ENCODE measurements around the gene CCDC85C. TPM values are rescaled to one million over a fixed set of nuclear protein-coding genes. Genes with fewer than 3 reads are reported as not detected.
"Not testable (repeated sequence)": the region's sequence is repeated elsewhere in the genome, so short reads cannot be mapped to it uniquely, and the experiment has no call there.

Gene CCDC85C
- total RNA-seq: 10 to 100 TPM; 19.8 to 28.2 TPM
- long read RNA-seq, donor 1, partial matches to known transcripts: 0 of 21 reads
- long read RNA-seq, donor 1, other reads (novel, unspliced or antisense): 21 of 21 reads
- long read RNA-seq, donor 2, full-length matches to known transcripts: 1 of 45 reads
- long read RNA-seq, donor 2, partial matches to known transcripts: 4 of 45 reads
- long read RNA-seq, donor 2, other reads (novel, unspliced or antisense): 40 of 45 reads

GRCh38 chr14:99603471-99604277, at the start of gene CCDC85C:
Gene CCDC85C, minus strand, starts transcription at chr14:99604207. Its CDS starts 248 bp downstream, at chr14:99603959.
- DNase-seq (ENCODE audit: low spot score): no peak
- intact Hi-C loops (cut with DNase I): loop anchor here in 1 of 2 donors (5.0 kb wide), 1 partner anchor 36 kb away; no protein-coding TSS in a partner anchor

DNA sequence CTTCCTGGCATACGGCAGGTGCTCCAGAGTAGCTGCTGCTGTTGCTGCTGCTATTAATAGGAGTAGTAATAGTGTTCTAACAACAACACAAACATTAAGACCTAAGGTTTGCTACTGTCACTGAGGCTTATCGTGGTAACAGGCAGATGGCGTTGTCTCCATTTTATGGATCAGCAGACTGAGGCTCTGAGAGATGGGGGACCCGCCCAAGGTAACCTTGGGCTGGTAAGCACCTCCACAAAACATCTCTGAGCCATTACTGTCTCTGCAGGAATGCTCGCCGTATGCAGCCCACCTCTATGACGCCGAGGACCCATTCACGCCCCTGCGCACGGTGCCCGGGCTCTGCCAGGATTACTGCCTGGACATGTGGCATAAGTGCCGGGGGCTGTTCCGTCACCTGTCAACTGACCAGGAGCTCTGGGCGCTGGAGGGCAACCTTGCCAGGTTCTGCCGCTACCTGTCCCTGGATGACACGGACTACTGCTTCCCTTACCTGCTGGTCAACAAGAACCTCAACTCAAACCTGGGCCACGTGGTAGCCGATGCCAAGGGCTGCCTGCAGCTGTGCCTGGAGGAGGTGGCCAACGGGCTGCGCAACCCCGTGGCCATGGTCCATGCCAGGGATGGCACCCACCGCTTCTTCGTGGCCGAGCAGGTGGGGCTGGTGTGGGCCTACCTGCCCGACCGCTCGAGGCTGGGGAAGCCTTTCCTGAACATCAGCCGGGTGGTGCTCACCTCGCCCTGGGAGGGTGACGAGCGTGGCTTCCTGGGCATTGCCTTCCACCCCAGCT, 48.1 kb upstream of the CCDC85C start:
- DNase-seq (ENCODE audit: low spot score): no peak
- intact Hi-C loops (cut with DNase I): no loop called here

DNA sequence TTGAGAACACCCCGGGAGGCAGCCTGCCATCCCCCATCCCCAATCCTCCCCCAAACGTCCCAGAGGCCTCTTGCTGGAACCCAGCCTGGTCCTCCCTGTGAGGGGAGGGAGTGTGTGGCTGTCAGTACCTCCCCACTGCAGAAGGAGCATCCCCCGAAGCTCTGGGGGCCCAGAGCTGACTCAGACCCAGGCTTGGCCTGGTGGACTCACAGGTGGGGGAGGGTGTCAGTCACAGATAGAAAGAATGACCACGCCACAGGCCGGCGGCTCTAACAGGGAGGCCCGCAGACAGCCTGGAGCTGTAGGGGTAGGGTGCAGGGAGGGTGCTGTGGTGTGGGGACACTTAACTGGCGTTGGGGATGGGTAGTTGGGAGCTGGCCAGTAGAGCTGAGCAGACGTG, 46.2 kb upstream of the CCDC85C start:
- DNase-seq (ENCODE audit: low spot score): no peak
- intact Hi-C loops (cut with DNase I): no loop called here

DNA sequence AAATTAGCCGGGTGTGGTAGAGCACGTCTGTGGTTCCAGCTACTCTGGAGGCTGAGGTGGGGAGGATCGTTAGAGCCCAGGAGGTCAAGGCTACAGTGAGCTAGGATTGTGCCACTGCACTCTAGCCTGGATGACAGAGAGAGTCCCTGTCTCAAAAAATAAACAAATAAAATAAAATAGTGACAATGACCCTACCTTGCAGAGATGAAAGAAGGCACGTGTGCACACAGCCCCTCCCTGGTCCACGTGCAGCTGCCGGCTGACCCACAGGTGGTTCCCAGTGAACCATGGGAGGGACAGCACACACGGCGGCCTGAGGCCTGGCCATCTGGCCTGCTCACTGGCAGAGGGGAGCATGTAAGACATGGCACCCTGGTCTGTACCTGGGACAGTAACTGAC, 45.6 kb upstream of the CCDC85C start:
- intact Hi-C loops (cut with DNase I): no loop called here
- no peak for DNase-seq (ENCODE audit: low spot score)

DNA sequence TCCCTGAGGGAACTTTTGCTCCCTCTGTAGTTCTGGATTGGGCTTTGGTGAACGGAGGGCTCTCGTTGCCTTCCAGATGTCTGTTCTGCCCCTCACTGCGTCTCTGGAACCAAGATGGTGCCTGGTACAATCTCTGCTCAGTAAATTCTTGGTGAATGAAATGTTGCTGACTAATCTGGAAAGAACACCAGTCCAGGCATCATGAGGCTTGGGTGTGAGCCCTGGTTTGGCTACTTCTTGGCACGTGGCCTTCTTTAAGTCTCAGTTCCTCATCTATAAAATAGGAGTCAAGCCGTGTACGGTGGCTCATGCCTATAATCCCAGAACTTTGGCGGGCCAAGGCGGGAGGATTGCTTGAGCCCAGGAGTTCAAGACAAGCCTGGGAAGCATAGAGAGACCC, 45.2 kb upstream of the CCDC85C start:
- DNase-seq (ENCODE audit: low spot score): no peak
- intact Hi-C loops (cut with DNase I): no loop called here

- no peak for DNase-seq (ENCODE audit: low spot score)
- intact Hi-C loops (cut with DNase I): no loop called here
Measured at GRCh38 chr14:99648027-99648784, 44.2 kb upstream of the CCDC85C start.

GRCh38 chr14:99647411-99647810, 43.4 kb upstream of the CCDC85C start:
- intact Hi-C loops (cut with DNase I): no loop called here
- no peak for DNase-seq (ENCODE audit: low spot score)

DNA sequence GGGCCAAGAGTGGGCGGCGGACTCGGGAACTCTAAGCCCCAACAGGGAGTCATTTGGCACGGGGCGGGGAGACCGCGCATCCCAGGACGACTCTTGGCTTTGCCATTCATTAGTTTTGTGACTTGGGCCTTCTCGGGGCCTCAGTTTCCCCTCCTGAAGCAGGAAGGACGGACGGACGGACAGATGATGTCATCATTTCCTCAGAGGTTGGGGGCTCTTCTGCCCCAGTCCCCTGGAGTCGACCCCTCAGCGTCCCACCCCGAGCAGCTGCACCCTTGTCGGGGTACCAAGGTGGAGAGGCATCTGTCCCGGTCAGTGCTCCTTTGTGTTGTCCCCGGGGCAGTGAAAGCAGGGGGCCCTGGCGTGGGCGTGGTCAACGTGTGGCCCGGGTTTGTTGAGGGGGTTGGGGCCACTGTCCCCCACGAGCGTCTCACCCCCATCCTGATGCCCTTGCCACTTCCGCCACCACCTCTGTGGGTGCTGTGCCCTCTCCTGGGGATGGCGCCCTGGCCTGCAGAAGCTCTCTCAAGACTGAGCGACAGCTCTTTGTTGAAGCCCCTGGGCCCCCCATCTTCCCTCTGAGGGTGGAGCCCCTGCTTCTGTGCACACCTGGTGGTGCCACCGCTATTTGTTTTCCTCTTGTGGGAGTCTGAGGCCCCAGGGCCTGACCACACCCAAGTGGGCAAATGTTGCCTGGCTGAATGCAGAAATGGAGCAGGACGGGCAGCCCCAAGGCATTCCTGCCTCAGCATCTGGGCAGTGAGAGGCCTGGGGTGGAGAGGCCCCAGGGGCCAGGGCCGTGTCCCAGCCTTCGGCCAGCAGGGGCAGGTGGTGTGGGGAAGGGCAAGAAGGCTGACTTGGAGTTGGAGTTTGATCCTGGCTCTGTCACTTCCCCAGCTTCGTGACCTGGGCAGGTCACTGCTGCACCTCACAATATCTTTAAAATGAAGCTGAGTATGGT, 41.8 kb upstream of the CCDC85C start:
- DNase-seq (ENCODE audit: low spot score): no peak
- intact Hi-C loops (cut with DNase I): no loop called here

DNA sequence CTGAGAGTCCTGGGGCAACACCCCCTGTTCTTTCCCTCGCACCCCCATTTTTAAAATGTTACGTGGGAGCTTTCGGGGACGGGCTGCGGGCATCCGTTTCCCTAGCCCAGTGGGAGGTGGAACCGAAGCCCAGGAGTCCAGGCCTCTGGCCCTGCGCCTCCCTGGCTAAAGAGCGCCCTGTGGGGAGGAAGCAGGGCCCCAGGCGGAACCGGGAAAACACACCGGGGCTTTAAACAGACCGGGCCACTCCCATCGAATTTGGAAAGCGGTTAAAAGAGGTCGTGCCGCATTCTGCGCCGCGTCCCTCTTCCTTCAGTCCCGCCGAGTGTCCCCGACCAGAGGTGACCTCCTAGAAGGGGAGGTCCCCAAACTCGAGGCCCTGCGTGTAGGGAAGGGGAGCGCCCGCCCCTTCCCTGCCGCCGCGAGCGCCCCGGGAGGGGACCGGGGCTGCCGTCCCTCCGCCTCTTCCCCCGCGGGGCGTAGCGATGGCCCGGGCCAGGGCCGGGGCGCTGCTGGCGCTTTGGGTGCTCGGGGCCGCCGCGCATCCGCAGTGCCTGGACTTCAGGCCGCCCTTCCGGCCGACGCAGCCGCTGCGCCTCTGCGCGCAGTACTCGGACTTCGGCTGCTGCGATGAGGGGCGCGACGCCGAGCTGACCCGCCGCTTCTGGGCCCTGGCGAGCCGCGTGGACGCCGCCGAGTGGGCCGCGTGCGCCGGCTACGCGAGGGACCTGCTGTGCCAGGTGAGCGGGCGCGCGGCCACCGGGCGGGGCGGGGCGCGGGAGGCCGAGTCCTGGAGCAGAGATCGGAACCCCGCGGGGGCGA, 40.9 kb upstream of the CCDC85C start, which contains the start of gene HHIPL1:
TSS of gene HHIPL1 (plus strand) at position 407 of the 822 bp plus-strand sequence. CDS start at position 486, 79 bp downstream.
- intact Hi-C loops (cut with DNase I): no loop called here

GRCh38 chr14:99644035-99644587, 40.1 kb upstream of the CCDC85C start:
- no peak for DNase-seq (ENCODE audit: low spot score)
- intact Hi-C loops (cut with DNase I): no loop called here

More for the DNA sequence above, 40.9 kb upstream of the CCDC85C start, which contains the start of gene HHIPL1:
- DNase-seq (ENCODE audit: low spot score): no peak

GRCh38 chr14:99643343-99643742, 39.3 kb upstream of the CCDC85C start:
- no peak for DNase-seq (ENCODE audit: low spot score)
- intact Hi-C loops (cut with DNase I): no loop called here

GRCh38 chr14:99642771-99643170, 38.8 kb upstream of the CCDC85C start:
- DNase-seq (ENCODE audit: low spot score); intact Hi-C loops (cut with DNase I): not testable (repeated sequence)

DNA sequence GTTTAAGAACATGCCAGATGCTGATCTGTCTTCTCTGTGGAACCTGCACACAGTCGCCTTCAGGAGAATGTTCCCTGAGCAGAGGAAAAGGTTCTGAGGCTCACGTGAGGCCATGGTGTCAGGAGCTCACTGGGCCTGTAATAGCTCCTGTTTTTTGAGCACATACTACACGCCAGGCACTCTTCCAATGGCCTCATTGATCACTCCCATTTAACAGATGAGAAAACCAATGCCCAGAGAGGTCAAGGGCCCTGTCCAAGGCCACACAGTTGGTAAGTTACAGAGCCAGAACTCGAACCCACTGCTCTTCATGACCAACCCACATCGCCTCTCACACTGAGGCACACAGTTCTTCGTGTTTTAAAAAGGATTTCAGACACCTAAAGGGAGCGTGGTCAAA, 33.6 kb upstream of the CCDC85C start:
- intact Hi-C loops (cut with DNase I): no loop called here
- no peak for DNase-seq (ENCODE audit: low spot score)

DNA sequence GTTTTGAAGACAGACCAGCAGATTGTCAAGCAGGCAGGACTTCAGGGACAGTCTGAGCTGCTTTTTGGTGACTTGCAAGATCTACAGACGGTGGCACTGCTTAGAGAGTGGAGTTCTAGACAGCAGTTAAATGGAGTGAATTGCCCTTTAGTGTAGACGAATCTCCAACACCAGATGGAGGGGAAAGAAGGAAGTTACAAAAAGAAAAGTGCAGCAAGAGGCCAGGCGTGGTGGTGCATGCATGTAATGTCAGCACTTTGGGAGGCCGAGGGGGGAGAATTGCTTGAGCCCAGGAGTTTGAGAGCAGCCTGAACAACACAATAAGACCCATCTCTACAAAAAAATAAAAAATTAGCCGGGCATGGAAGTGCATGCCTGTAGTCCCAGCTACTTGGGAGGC, 32.5 kb upstream of the CCDC85C start:
- intact Hi-C loops (cut with DNase I): no loop called here
- no peak for DNase-seq (ENCODE audit: low spot score)

DNA sequence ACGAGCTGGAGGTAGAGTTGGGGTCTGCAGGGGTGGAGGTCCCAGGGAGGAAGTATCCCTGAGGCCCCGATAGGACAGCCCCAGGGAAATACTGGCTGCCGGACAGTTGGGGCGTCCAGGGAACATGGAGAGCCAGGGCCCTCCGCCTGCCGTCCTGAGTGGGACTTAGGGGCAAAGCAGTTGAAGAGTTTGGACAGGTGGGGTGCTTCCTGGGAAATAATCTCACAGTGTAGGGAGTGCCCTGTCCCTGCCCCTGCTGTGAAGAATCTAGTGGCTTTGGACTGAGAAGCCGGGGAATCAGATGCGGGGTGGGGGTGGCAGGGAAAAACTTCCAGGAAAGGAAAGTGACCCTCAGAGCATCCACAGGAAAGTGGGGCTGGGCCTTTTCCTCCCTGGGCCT, 31.1 kb upstream of the CCDC85C start:
- intact Hi-C loops (cut with DNase I): no loop called here
- DNase-seq (ENCODE audit: low spot score): no peak

DNA sequence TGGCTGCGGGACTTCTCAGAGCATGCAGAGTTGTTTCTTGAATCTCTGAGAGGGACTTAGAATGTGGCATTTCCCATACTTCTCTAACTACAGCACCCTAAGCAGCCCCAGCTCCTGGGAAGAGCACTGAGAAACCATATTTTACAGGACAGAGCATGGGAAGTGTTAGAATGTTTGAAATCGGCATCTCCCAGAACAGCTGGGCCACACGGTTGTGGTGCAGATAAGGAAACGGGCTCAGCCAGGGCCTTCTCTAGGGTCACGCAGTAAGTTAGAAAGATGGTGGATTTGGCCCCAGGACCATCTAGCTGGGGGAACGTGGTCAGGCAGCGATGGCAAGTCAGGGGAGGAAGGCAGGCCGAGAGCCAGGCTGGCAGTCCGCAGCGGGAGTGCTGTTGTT, 30.4 kb upstream of the CCDC85C start:
- DNase-seq (ENCODE audit: low spot score): no peak

DNA sequence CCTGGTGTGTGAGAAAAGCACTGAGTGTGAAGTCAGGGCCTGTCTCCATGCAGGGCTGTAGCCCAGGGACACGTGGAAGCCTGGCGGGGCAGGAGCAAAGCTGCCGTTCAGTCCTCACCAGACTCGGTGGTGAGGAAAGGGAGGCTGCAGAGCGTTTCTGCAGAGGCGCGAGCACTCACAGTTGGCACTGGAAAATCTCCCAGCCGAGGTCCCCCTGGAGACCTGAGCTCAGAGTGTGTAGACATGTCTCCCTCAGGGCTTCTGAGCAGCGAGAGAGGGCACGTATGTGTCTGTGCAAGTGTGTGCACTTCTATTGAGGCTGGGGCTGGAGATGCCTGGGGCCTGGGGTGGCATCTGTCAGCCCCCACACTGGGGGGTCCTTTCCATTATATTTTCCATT, 29.9 kb upstream of the CCDC85C start:
- DNase-seq (ENCODE audit: low spot score): no peak
- intact Hi-C loops (cut with DNase I): no loop called here

More for the DNA sequence above, 30.4 kb upstream of the CCDC85C start:
- intact Hi-C loops (cut with DNase I): no loop called here

All from posterior vena cava (tissue), 2 donors.